ENCODE measurements around the gene PI4K2A. TPM values are rescaled to one million over a fixed set of nuclear protein-coding genes. Genes with fewer than 3 reads are reported as not detected.

The PI4K2A gene
- polyA plus RNA-seq, 1 donor from 2014 or later = 14.4 TPM

- H3K79me2 ChIP-seq (replicated peaks; ENCODE audit: insufficient read depth, low read length) = no peaks in the 10 kb centered on the region
Measured at GRCh38 chr10:97593421-97593820, 47.0 kb upstream of the PI4K2A start.

GRCh38 chr10:97596101-97597082, 44.1 kb upstream of the PI4K2A start:
- Histone ChIP-seq H3K27me3 (ENCODE audit: insufficient read depth, low read depth, low read length) (no peaks in the 10 kb centered on the region), H3K27ac (ENCODE audit: low read length) (no peak overlapping the region), H3K9me2 (ENCODE audit: insufficient read depth, low read length) (no peaks in the 10 kb centered on the region), H3K36me3 (ENCODE audit: insufficient read depth, low read length) (no peaks in the 10 kb centered on the region), H4K20me1 (ENCODE audit: insufficient read depth) (no peaks in the 10 kb centered on the region), H3F3A (ENCODE audit: insufficient read depth, low read length, poor library complexity, severe bottlenecking) (no peaks in the 10 kb centered on the region), H3K79me2 (replicated peaks; ENCODE audit: insufficient read depth, low read length) (no peaks in the 10 kb centered on the region), H3K4me3 (ENCODE audit: low read length) (no peak overlapping the region), H2AFZ (ENCODE audit: low read depth, low read length) (no peak overlapping the region), H3K9me3 (ENCODE audit: low read length) (no peaks in the 10 kb centered on the region), H3K9ac (ENCODE audit: low read length) (no peak overlapping the region), H3K4me2 (ENCODE audit: low read length) (no peak overlapping the region)
- TF ChIP-seq EZH2 (IDR thresholded peaks at IDR 0.05; ENCODE audit: borderline replicate concordance, insufficient read depth, low read length, poor library complexity, severe bottlenecking) (no peak), MXI1 (conservative IDR thresholded peaks at IDR 0.05; ENCODE audit: poor library complexity, severe bottlenecking) (no peak), SMC3 (conservative IDR thresholded peaks at IDR 0.05; ENCODE audit: poor library complexity) (no peak), REST (IDR thresholded peaks at IDR 0.05; ENCODE audit: borderline replicate concordance) (no peak), TAF1 (IDR thresholded peaks at IDR 0.05; ENCODE audit: low read depth) (no peak), EP300 (conservative IDR thresholded peaks at IDR 0.05; ENCODE audit: poor library complexity, severe bottlenecking) (no peak), POLR2AphosphoS5 (IDR thresholded peaks at IDR 0.05) (no peak), RAD21 (conservative IDR thresholded peaks at IDR 0.05) (no peak)
- TF ChIP-seq, protein P1, sequence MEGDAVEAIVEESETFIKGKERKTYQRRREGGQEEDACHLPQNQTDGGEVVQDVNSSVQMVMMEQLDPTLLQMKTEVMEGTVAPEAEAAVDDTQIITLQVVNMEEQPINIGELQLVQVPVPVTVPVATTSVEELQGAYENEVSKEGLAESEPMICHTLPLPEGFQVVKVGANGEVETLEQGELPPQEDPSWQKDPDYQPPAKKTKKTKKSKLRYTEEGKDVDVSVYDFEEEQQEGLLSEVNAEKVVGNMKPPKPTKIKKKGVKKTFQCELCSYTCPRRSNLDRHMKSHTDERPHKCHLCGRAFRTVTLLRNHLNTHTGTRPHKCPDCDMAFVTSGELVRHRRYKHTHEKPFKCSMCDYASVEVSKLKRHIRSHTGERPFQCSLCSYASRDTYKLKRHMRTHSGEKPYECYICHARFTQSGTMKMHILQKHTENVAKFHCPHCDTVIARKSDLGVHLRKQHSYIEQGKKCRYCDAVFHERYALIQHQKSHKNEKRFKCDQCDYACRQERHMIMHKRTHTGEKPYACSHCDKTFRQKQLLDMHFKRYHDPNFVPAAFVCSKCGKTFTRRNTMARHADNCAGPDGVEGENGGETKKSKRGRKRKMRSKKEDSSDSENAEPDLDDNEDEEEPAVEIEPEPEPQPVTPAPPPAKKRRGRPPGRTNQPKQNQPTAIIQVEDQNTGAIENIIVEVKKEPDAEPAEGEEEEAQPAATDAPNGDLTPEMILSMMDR (IDR thresholded peaks at IDR 0.05; ENCODE audit: poor library complexity, severe bottlenecking) = no peak

More at GRCh38 chr10:97593421-97593820, 47.0 kb upstream of the PI4K2A start:
- Histone ChIP-seq H3K9me3 (ENCODE audit: low read length) (no peaks in the 10 kb centered on the region), H3K27ac (ENCODE audit: low read length) (no peak overlapping the region), H3F3A (ENCODE audit: insufficient read depth, low read length, poor library complexity, severe bottlenecking) (no peaks in the 10 kb centered on the region), H3K36me3 (ENCODE audit: insufficient read depth, low read length) (no peaks in the 10 kb centered on the region), H4K20me1 (ENCODE audit: insufficient read depth) (no peaks in the 10 kb centered on the region), H3K9ac (ENCODE audit: low read length) (no peak overlapping the region), H3K4me2 (ENCODE audit: low read length) (no peak overlapping the region), H3K9me2 (ENCODE audit: insufficient read depth, low read length) (no peaks in the 10 kb centered on the region), H2AFZ (ENCODE audit: low read depth, low read length) (no peak overlapping the region), H3K4me3 (ENCODE audit: low read length) (no peak overlapping the region), H3K27me3 (ENCODE audit: insufficient read depth, low read depth, low read length) (no peaks in the 10 kb centered on the region)
- TF ChIP-seq EP300 (conservative IDR thresholded peaks at IDR 0.05; ENCODE audit: poor library complexity, severe bottlenecking) = no peak
- no peak for TF ChIP-seq POLR2AphosphoS5 (IDR thresholded peaks at IDR 0.05)
- TF ChIP-seq MXI1 (conservative IDR thresholded peaks at IDR 0.05; ENCODE audit: poor library complexity, severe bottlenecking) = no peak

Measured in neural cell (in vitro differentiated cells).